Measurements from ENCODE around the gene NCAPD2.
"Not testable (repeated sequence)": the region's sequence is repeated elsewhere in the genome, so short reads cannot be mapped to it uniquely, and the experiment has no call there.

GRCh38 chr12:6558014-6558760, 64.3 kb downstream of the NCAPD2 start:
- TF ChIP-seq, protein P1, sequence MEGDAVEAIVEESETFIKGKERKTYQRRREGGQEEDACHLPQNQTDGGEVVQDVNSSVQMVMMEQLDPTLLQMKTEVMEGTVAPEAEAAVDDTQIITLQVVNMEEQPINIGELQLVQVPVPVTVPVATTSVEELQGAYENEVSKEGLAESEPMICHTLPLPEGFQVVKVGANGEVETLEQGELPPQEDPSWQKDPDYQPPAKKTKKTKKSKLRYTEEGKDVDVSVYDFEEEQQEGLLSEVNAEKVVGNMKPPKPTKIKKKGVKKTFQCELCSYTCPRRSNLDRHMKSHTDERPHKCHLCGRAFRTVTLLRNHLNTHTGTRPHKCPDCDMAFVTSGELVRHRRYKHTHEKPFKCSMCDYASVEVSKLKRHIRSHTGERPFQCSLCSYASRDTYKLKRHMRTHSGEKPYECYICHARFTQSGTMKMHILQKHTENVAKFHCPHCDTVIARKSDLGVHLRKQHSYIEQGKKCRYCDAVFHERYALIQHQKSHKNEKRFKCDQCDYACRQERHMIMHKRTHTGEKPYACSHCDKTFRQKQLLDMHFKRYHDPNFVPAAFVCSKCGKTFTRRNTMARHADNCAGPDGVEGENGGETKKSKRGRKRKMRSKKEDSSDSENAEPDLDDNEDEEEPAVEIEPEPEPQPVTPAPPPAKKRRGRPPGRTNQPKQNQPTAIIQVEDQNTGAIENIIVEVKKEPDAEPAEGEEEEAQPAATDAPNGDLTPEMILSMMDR (IDR thresholded peaks at IDR 0.05 in 8 of 11, conservative IDR thresholded peaks at IDR 0.05 in 3 of 11) = peak in 10 of 11 experiments; percentile 6 to 61 (median 36)
- TF ChIP-seq POLR2A, POLR2AphosphoS5 (IDR thresholded peaks at IDR 0.05): not testable (repeated sequence)

All from spleen (tissue), 7 donors.